Glomerular endothelial cell (primary cell): ENCODE results near the gene FUT2. TPM values are rescaled to one million over a fixed set of nuclear protein-coding genes. Genes with fewer than 3 reads are reported as not detected.

ENCODE experiments used
- DNase-seq: peaks from one replicate; pipeline ENCODE4 v3.0.0-alpha.2; 2011; ENCODE audit warnings: low read depth, low spot score; ENCODE audit errors: extremely low read depth
- total RNA-seq: library from RNA; depleted of rRNA; stranded (reverse); fragments of >200 nt; gene quantifications from 2 replicates; pipeline ENCODE4 v1.2.3, GENCODE V29; 2015

Gene FUT2
- total RNA-seq, 1 donor from 2014 or later: not detected

DNA sequence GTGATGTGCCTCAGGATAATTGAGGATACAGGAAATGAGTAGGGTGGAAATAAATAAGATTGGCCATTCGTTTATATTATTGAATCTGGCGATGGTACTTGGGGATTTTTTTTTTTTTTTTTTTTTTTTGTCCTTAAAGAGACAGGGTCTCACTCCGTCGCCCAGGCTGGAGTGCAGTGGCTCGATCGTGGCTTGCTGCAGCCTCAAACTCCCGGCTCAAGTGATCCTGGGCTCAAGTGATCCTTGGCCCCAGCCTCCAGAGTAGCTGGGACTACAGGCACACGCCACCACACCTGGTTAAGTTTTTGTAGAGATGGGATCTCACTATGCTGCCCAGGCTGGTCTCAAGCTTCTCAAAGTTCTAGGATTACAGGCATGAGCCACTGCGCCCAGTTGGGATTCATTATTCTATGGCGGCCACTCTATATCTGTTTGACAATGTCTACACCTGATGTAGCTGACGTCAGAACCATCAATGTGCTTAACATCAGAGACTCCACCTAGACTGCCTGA lies 26.5 kb downstream of the FUT2 start:
- DNase-seq: no peak

- DNase-seq: peak; percentile 100
These were observed 29.3 kb downstream of the FUT2 start for GRCh38 chr19:48724796-48725753.

- DNase-seq: peak; percentile 56
These were observed 30.8 kb downstream of the FUT2 start for GRCh38 chr19:48726556-48726955.

- DNase-seq: no peak
These were observed 33.3 kb downstream of the FUT2 start for GRCh38 chr19:48728911-48729664.

DNA sequence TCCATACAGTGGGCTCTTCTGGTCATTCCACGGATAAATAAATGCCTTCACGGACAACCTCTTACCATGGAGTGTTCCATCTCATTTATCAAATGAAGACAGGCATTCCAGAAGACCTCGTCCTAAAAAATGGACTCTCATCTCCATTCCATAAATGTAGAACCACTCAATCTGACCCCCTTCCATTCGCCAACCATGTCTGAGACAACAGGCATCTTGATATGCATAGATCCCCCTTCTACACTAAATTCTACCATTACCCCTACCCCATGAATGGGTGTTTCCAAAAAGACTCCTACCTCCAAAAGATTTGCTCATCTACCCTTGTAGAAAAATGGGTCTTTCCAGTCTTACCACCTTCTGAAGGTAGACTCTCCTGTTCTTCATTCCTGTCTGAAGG lies 35.7 kb downstream of the FUT2 start:
- DNase-seq: no peak

- no peak for DNase-seq
These were observed 38.9 kb downstream of the FUT2 start for GRCh38 chr19:48734625-48735024.

GRCh38 chr19:48735031-48735615 lies 39.4 kb downstream of the FUT2 start:
- no peak for DNase-seq

DNA sequence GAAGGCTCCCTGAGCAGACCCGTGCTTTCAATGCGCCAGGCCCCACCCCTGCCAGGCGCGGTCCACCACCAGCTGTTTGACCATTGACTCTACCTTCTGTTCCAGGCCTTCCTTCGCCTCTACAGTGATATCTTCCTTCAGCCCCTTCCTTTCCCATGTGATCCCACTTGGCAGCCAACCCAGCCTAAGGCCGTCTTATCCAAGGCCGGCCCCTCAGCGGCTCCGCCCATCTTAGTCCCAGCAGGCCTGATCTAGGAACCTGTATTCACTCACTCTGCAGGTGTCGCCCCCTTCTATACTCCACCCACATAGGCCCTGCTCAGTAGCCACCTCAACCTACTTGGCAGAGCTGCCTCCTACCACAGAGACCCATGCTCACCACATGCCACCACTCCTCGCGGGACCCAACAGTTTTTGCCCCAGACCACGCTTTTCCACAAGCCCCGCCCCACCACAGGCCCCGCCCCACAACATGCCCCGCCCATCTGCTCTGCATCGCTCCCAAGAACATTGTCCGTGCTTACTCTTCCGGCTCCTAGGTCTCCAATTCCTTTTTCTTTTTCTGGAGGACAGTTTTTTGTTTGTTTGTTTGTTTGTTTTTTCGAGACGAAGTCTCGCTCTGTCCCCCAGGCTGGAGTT lies 41.7 kb downstream of the FUT2 start:
- no peak for DNase-seq

GRCh38 chr19:48738557-48739403 lies 43.0 kb downstream of the FUT2 start:
- DNase-seq: no peak

DNA sequence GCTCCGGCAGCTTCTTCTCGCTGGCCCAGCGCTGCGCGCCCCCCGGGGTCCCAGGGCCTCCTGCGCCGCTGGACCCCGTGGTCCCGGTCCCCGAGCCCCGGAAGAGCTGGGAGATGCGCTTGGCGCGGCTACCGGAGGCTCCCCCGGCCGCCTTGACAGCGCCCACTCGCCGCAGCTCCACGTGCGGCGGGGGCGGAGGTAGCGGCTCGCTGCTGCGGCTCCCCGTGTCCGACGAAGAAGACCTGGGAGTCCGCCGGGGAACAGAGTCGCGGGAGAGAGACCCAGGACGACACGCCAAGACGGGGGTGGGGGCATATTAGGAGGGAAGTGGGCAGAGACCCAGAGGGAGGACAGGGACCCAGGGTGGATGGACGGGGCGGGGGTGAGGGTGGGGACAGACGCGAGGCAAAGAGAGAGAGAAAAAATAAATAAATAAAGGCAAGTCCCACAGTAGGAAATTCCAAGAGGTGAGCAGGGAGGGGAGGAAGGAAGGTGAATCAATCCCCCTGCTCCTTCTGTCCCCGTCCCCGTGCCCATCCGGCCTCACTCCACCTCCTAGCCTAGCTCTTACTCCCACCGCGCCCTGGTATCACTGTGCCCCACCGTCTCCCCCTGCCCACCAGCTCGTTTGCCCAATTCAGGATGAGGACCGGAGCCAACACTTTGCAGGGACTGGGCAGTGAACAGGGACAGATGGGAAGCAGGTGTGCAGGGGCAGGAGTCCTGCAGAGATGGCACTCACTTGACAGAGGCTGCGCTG lies 43.8 kb downstream of the FUT2 start:
- no peak for DNase-seq

DNA sequence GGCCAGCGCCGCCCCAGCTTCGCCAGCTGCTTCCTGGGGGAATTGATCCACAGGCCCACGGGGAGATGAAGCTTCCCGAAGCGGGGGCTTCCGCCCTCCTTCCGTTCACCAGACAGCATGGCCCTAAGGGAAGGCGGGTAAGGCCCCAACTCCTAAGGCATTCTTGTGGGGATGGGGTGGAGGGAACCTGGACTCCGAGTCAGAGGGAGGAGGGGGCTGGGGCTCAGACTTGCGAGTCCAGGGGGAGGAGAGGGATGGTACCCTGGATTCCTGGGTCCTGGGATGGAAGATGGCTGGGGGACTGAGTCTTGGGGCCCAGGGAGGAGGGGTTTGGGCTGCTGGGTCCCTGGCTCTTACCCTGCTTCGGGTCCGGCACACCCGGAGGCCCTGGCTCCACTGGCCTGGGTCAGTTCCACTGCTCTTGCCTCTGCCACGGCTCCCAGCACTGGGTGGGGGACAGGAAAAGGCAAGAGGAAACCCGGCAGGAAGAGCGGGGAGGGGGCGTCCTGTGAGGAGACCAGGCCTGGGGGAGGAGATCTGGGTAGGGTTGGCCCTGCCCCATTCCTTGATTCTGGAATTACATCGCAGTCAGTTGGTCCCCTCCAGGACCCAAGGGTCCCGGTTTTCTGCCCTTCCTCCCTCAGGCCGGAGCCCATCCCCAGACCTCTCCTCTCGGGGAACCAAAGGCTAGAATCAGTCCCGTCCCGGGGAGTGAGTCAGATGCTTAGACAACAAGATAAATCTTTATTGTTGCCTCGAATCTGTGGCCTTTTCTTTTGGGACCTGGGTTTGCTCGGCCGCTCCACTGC lies 44.6 kb downstream of the FUT2 start, which contains the start of gene RASIP1:
TSS of gene RASIP1 (minus strand) at position 447 of the 809 bp plus-strand sequence. CDS start at position 119, 328 bp downstream.
- DNase-seq: no peak

- DNase-seq: no peak
These were observed 45.6 kb downstream of the FUT2 start for GRCh38 chr19:48741129-48741999.

DNA sequence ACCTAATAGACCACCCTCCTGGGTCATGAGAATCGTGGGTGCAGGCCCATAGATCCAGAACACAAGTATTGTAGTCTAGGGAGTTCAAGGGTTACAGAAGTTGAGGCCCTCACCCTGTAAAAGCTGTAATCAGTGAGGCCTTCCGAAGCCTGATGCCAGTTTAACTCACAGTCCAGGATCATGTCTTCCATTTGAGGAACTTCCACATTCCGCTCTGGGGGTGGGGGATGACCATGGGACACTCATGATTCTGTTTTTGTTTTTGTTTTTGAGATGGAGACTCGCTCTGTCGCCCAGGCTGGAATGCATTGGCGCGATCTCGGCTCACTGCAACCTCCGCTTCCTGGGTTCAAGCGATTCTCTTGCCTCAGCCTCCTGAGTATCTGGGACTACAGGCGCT lies 46.3 kb downstream of the FUT2 start:
- no peak for DNase-seq

GRCh38 chr19:48745208-48745995 lies 49.6 kb downstream of the FUT2 start:
- no peak for DNase-seq

DNA sequence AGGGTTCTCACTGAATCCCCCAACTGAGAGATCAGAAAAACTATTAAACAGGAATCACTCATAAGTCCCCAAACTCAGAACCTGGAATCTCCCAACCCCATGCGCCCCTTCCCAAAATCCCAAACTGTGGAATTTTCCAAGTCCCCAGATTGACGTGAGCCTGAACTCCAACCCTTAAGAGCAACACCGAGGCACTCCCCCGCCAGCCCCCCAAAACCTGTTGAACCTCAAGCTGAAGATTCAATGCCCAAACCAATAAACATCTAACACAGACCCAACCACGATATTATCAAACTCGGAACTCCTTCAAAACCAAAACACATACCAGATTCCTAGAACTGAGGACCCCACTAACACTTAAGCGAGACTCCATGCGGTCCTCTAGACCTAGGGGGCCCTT lies 50.3 kb downstream of the FUT2 start:
- DNase-seq: no peak
